Caco-2 (cell line): ENCODE results near the gene TSHZ2. TPM values are rescaled to one million over a fixed set of nuclear protein-coding genes. Genes with fewer than 3 reads are reported as not detected.
"Not testable (repeated sequence)": the region's sequence is repeated elsewhere in the genome, so short reads cannot be mapped to it uniquely, and the experiment has no call there.

Source experiments
- BruUV-seq: library from RNA; stranded (reverse); fragments of 400-500 nt; replicated peaks from 2 replicates; lab custom pipeline; 2021; lab: Mats Ljungman, UMichigan
- CTCF ChIA-PET: fragments of 300-600 bp; sonication (Branson Sonifier 250); formaldehyde crosslinking; loops from one replicate; lab custom pipeline; 2022; ENCODE audit warnings: antibody characterized with exemption; lab: Charles Lee
- POLR2A ChIA-PET: fragments of 300-600 bp; sonication (Branson Sonifier 250); formaldehyde crosslinking; loops from one replicate; lab custom pipeline; 2022; ENCODE audit warnings: antibody characterized with exemption; lab: Charles Lee
- DNase-seq, 2 experiments: peaks; one replicate each; pipeline versions ENCODE4 v3.0.0 to v3.0.0-alpha.2; 2020 to 2022
- H3K27me3 ChIP-seq: replicated peaks from 2 replicates; pipeline ENCODE4 v1.6.0; 2011; ENCODE audit warnings: low read length; ENCODE audit not compliant: control insufficient read depth, insufficient read depth
- H3K36me3 ChIP-seq: 2 replicates; pipeline ENCODE4 v1.5.1; 2011; ENCODE audit warnings: low read length; ENCODE audit not compliant: control insufficient read depth, insufficient read depth
- H3K4me1 ChIP-seq: fragments of 250-450 bp; sonication (Bioruptor Pico); 2 replicates; pipeline ENCODE4 v1.5.1; 2020; ENCODE audit warnings: mild to moderate bottlenecking
- H3K4me3 ChIP-seq: 2 replicates; pipeline ENCODE4 v1.5.1; 2011; ENCODE audit warnings: low read depth, mild to moderate bottlenecking, control low read depth, low read length
- H3K9me3 ChIP-seq: fragments of 250-450 bp; sonication (Bioruptor Pico); 2 replicates; pipeline ENCODE4 v1.5.1; 2020; ENCODE audit warnings: mild to moderate bottlenecking, moderate library complexity
- H3K27ac Mint-ChIP-seq: one replicate; pipeline ENCODE4 v1.8.0; 2022; ENCODE audit warnings: mixed read lengths; ENCODE audit not compliant: unreplicated experiment
- H3K27me3 Mint-ChIP-seq: one replicate; pipeline ENCODE4 v1.8.0; 2022; ENCODE audit warnings: mixed read lengths; ENCODE audit not compliant: insufficient read depth, unreplicated experiment
- H3K36me3 Mint-ChIP-seq: one replicate; pipeline ENCODE4 v1.8.0; 2022; ENCODE audit warnings: mild to moderate bottlenecking, mixed read lengths; ENCODE audit not compliant: insufficient read depth, unreplicated experiment
- H3K4me1 Mint-ChIP-seq: one replicate; pipeline ENCODE4 v1.8.0; 2022; ENCODE audit warnings: low read depth, mixed read lengths; ENCODE audit not compliant: unreplicated experiment
- H3K4me3 Mint-ChIP-seq: one replicate; pipeline ENCODE4 v1.8.0; 2022; ENCODE audit warnings: mild to moderate bottlenecking, moderate library complexity, mixed read lengths; ENCODE audit not compliant: unreplicated experiment
- H3K9me3 Mint-ChIP-seq: one replicate; pipeline ENCODE4 v1.8.0; 2022; ENCODE audit warnings: mixed read lengths; ENCODE audit not compliant: unreplicated experiment
- CTCF ChIP-seq, 2 experiments: fragments of 200-600 bp in 1 of 2; IDR thresholded peaks; 1 replicate in 1 of 2; 2 replicates in 1 of 2; pipeline versions ENCODE4 v1.5.1 to v1.8.0; 2011 to 2022; ENCODE audit warnings: antibody characterized with exemption in 1 of 2, control low read depth in 1 of 2, inconsistent platforms in 1 of 2, low read depth in 1 of 2, low read length in 1 of 2, mild to moderate bottlenecking in 1 of 2, moderate library complexity in 1 of 2; ENCODE audit not compliant: insufficient read depth in 1 of 2, severe bottlenecking in 1 of 2, unreplicated experiment in 1 of 2
- intact Hi-C: fragments of 100-400 bp; cut with micrococcal nuclease; formaldehyde crosslinking; loops from one replicate; pipeline ENCODE4 v1.10.0; 2022; ENCODE audit not compliant: unreplicated experiment
- total RNA-seq: library from RNA; stranded (reverse); gene quantifications from 2 replicates; pipeline ENCODE4 v1.2.3, GENCODE V29; 2022

Gene TSHZ2
- total RNA-seq, 1 experiment from 2014 or later, result 0.07 TPM

GRCh38 chr20:53513489-53514298, 541.5 kb downstream of the TSHZ2 start:
- TF ChIP-seq CTCF (IDR thresholded peaks at IDR 0.05; ENCODE audit: insufficient read depth in 1 of 2, low read depth in 1 of 2, low read length in 1 of 2, severe bottlenecking in 1 of 2, unreplicated experiment in 1 of 2), result no peak
- H3K4me3 Mint-ChIP-seq, result peak overlapping the region; percentile 61
- H3K27me3 Mint-ChIP-seq, result no peaks in the 10 kb centered on the region
- Histone ChIP-seq H3K4me1 (peaks cover 47% of the 10 kb centered on the region), H3K36me3 (no peaks in the 10 kb centered on the region), H3K27me3 (no peaks in the 10 kb centered on the region), H3K9me3 (no peaks in the 10 kb centered on the region), H3K4me3 (peak overlapping the region; percentile 24; the same call in 1 of the 2 replicates)
- intact Hi-C loops, result loop anchor here (1.0 to 10.0 kb wide), 3 partner anchors 34 to 251 kb away; no protein-coding TSS in a partner anchor
- H3K9me3 Mint-ChIP-seq, result peaks cover 10% of the 10 kb centered on the region
- CTCF ChIA-PET, result interaction anchor here (0.7 to 3.0 kb wide), 6 partner anchors 17 to 1201 kb away, joined by 3 to 23 read pairs (median 3); no protein-coding TSS in a partner anchor
- peaks cover 20% of the 10 kb centered on the region for H3K36me3 Mint-ChIP-seq
- peak overlapping the region; percentile 96 for H3K27ac Mint-ChIP-seq
- H3K4me1 Mint-ChIP-seq, result peaks cover 50% of the 10 kb centered on the region
- no TSS peak for BruUV-seq
- POLR2A ChIA-PET, result interaction anchor here (0.9 to 1.6 kb wide), 6 partner anchors 17 to 353 kb away, joined by 3 to 7 read pairs (median 4); partner anchors contain the start of gene ZNF217
- peak; percentile 97 to 98 for DNase-seq

GRCh38 chr20:53515749-53516148, 543.6 kb downstream of the TSHZ2 start:
- Mint-ChIP-seq H3K4me1 (peaks cover 51% of the 10 kb centered on the region), H3K27me3 (no peaks in the 10 kb centered on the region), H3K36me3 (peaks cover 17% of the 10 kb centered on the region), H3K27ac (peak overlapping the region; percentile 93), H3K4me3 (peak overlapping the region; percentile 52), H3K9me3 (peaks cover 10% of the 10 kb centered on the region)
- intact Hi-C loops, result loop anchor here (10.0 kb wide), 1 partner anchor 249 kb away; no protein-coding TSS in a partner anchor
- Histone ChIP-seq H3K36me3 (no peaks in the 10 kb centered on the region), H3K4me1 (peaks cover 47% of the 10 kb centered on the region), H3K9me3 (no peaks in the 10 kb centered on the region), H3K27me3 (no peaks in the 10 kb centered on the region), H3K4me3 (no peak overlapping the region)
- BruUV-seq, result no TSS peak
- TF ChIP-seq CTCF (IDR thresholded peaks at IDR 0.05; ENCODE audit: insufficient read depth in 1 of 2, low read depth in 1 of 2, low read length in 1 of 2, severe bottlenecking in 1 of 2, unreplicated experiment in 1 of 2), result no peak
- ChIA-PET CTCF (interaction anchor here (0.8 to 3.0 kb wide), 3 partner anchors 32 to 424 kb away, joined by 3 to 23 read pairs (median 3); no protein-coding TSS in a partner anchor), POLR2A (interaction anchor here (0.7 kb wide), 2 partner anchors 70 to 426 kb away, joined by 3 to 11 read pairs; no protein-coding TSS in a partner anchor)
- peak; percentile 75 to 86 for DNase-seq

GRCh38 chr20:53517146-53517545, 545.0 kb downstream of the TSHZ2 start:
- Mint-ChIP-seq H3K27ac (peak overlapping the region; percentile 85), H3K9me3 (peaks cover 7% of the 10 kb centered on the region), H3K4me3 (peak overlapping the region; percentile 27), H3K27me3 (no peaks in the 10 kb centered on the region), H3K36me3 (peaks cover 15% of the 10 kb centered on the region), H3K4me1 (peaks cover 43% of the 10 kb centered on the region)
- H3K9me3 ChIP-seq, result no peaks in the 10 kb centered on the region
- TF ChIP-seq CTCF (IDR thresholded peaks at IDR 0.05; ENCODE audit: insufficient read depth in 1 of 2, low read depth in 1 of 2, low read length in 1 of 2, severe bottlenecking in 1 of 2, unreplicated experiment in 1 of 2), result no peak
- H3K4me3 ChIP-seq, result no peak overlapping the region
- no peaks in the 10 kb centered on the region for H3K36me3 ChIP-seq
- intact Hi-C loops, result loop anchor here (10.0 kb wide), 1 partner anchor 248 kb away; no protein-coding TSS in a partner anchor
- DNase-seq, result peak in 1 of 2 experiments; percentile 51
- BruUV-seq, result no TSS peak
- H3K4me1 ChIP-seq, result peaks cover 39% of the 10 kb centered on the region
- CTCF ChIA-PET, result interaction anchor here (0.6 to 1.2 kb wide), 4 partner anchors 11 to 104 kb away, joined by 3 to 6 read pairs (median 4); no protein-coding TSS in a partner anchor
- no peaks in the 10 kb centered on the region for H3K27me3 ChIP-seq
- POLR2A ChIA-PET, result no interaction called here

GRCh38 chr20:53521421-53521820, 549.3 kb downstream of the TSHZ2 start:
- DNase-seq, result peak in 1 of 2 experiments; percentile 9
- H3K9me3 Mint-ChIP-seq, CTCF ChIA-PET, intact Hi-C loops, H3K36me3 Mint-ChIP-seq, H3K9me3 ChIP-seq, BruUV-seq, H3K27me3 ChIP-seq, H3K4me1 ChIP-seq, H3K4me3 ChIP-seq, H3K36me3 ChIP-seq, POLR2A ChIA-PET, H3K4me3 Mint-ChIP-seq, H3K27ac Mint-ChIP-seq, H3K27me3 Mint-ChIP-seq: not testable (repeated sequence)
- H3K4me1 Mint-ChIP-seq, result peaks cover 21% of the 10 kb centered on the region
